Liver (tissue), 9 donors: Measurements from ENCODE around the gene OR10P1. TPM values are rescaled to one million over a fixed set of nuclear protein-coding genes. Genes with fewer than 3 reads are reported as not detected.

Experiments
- DNase-seq: peaks from one replicate; pipeline ENCODE4 v3.0.0-alpha.2; 2017; ENCODE audit warnings: low spot score
- H3K27ac ChIP-seq, 2 donors: one replicate each; pipeline ENCODE4 v1.7.0; 2013; ENCODE audit warnings: inconsistent platforms in 2 of 2, low read length in 2 of 2, control low read depth in 1 of 2, low read depth in 1 of 2, mild to moderate bottlenecking in 1 of 2
- H3K27me3 ChIP-seq, 4 donors: one replicate each; pipeline versions ENCODE4 v1.6.1 to v1.7.0; 2013; ENCODE audit warnings: low read length in 3 of 4, inconsistent platforms in 1 of 4, mild to moderate bottlenecking in 1 of 4, moderate library complexity in 1 of 4; ENCODE audit not compliant: control insufficient read depth in 4 of 4, insufficient read depth in 4 of 4
- H3K36me3 ChIP-seq, 4 donors: one replicate each; pipeline versions ENCODE4 v1.6.1 to v1.7.0; 2013; ENCODE audit warnings: low read length in 3 of 4, mild to moderate bottlenecking in 3 of 4, low read depth in 1 of 4, moderate library complexity in 1 of 4; ENCODE audit not compliant: control insufficient read depth in 4 of 4, insufficient read depth in 3 of 4
- H3K4me1 ChIP-seq, 4 donors: one replicate each; pipeline versions ENCODE4 v1.6.1 to v1.7.0; 2013; ENCODE audit warnings: low read length in 3 of 4, mild to moderate bottlenecking in 3 of 4, moderate library complexity in 1 of 4; ENCODE audit not compliant: control insufficient read depth in 4 of 4, insufficient read depth in 4 of 4
- H3K4me3 ChIP-seq, 3 donors: one replicate each; pipeline versions ENCODE4 v1.6.1 to v1.7.0; 2013; ENCODE audit warnings: low read length in 3 of 3, control low read depth in 1 of 3, low read depth in 1 of 3, mild to moderate bottlenecking in 1 of 3
- H3K9ac ChIP-seq, 2 donors: one replicate each; pipeline ENCODE4 v1.7.0; 2013; ENCODE audit warnings: low read length in 2 of 2, mild to moderate bottlenecking in 2 of 2, moderate library complexity in 2 of 2, control low read depth in 1 of 2, low read depth in 1 of 2
- H3K9me3 ChIP-seq, 4 donors: one replicate each; pipeline versions ENCODE4 v1.6.1 to v1.7.0; 2013; ENCODE audit warnings: low read length in 3 of 4; ENCODE audit not compliant: control insufficient read depth in 4 of 4
- ATF3 ChIP-seq: IDR thresholded peaks from 2 replicates; pipeline ENCODE4 v1.6.1; 2016; ENCODE audit warnings: antibody characterized with exemption
- EGR1 ChIP-seq, 2 donors: IDR thresholded peaks; 2 replicates each; pipeline ENCODE4 v1.6.1; 2016 to 2018; ENCODE audit warnings: antibody characterized with exemption in 2 of 2, low read depth in 2 of 2
- FOXA2 ChIP-seq: IDR thresholded peaks from 2 replicates; pipeline ENCODE4 v1.6.1; 2016; ENCODE audit warnings: antibody characterized with exemption
- GABPA ChIP-seq, 2 donors: IDR thresholded peaks in 1 of 2; conservative IDR thresholded peaks in 1 of 2; 2 replicates each; pipeline ENCODE4 v1.6.1; 2016; ENCODE audit warnings: antibody characterized with exemption in 2 of 2, mild to moderate bottlenecking in 1 of 2, moderate library complexity in 1 of 2
- HNF4A ChIP-seq, 2 donors: conservative IDR thresholded peaks; 2 replicates each; pipeline ENCODE4 v1.6.1; 2016; ENCODE audit warnings: antibody characterized with exemption in 2 of 2, mild to moderate bottlenecking in 2 of 2
- HNF4G ChIP-seq: IDR thresholded peaks from 2 replicates; pipeline ENCODE4 v1.6.1; 2016; ENCODE audit warnings: antibody characterized with exemption
- JUND ChIP-seq, 2 donors: IDR thresholded peaks; 2 replicates each; pipeline ENCODE4 v1.6.1; 2016; ENCODE audit warnings: antibody characterized with exemption in 2 of 2
- MAX ChIP-seq: IDR thresholded peaks from 2 replicates; pipeline ENCODE4 v1.6.1; 2016; ENCODE audit warnings: antibody characterized with exemption
- NR2F2 ChIP-seq: IDR thresholded peaks from 2 replicates; pipeline ENCODE4 v1.6.1; 2016; ENCODE audit warnings: antibody characterized with exemption
- RAD21 ChIP-seq, 2 donors: IDR thresholded peaks; 2 replicates each; pipeline ENCODE4 v1.6.1; 2016; ENCODE audit warnings: antibody characterized with exemption in 2 of 2, mild to moderate bottlenecking in 2 of 2
- RXRA ChIP-seq, 2 donors: IDR thresholded peaks; 2 replicates each; pipeline ENCODE4 v1.6.1; 2017 to 2018; ENCODE audit warnings: antibody characterized with exemption in 2 of 2, mild to moderate bottlenecking in 1 of 2
- SP1 ChIP-seq: IDR thresholded peaks from 2 replicates; pipeline ENCODE4 v1.6.1; 2018; ENCODE audit warnings: antibody characterized with exemption, mild to moderate bottlenecking
- TAF1 ChIP-seq: conservative IDR thresholded peaks from 2 replicates; pipeline ENCODE4 v1.6.1; 2016; ENCODE audit warnings: antibody characterized with exemption, mild to moderate bottlenecking
- YY1 ChIP-seq: IDR thresholded peaks from 2 replicates; pipeline ENCODE4 v1.6.1; 2016; ENCODE audit warnings: antibody characterized with exemption, mild to moderate bottlenecking
- ZBTB33 ChIP-seq: IDR thresholded peaks from 2 replicates; pipeline ENCODE4 v1.6.1; 2016; ENCODE audit warnings: antibody characterized with exemption
- WGBS: extraction: QIAGEN DNeasy Blood & Tissue Kit; methylation state at CpG from one replicate; pipeline ENCODE4 v1.1.7; 2013; 5-methylcytosine and 5-hydroxymethylcytosine counted together
- polyA plus RNA-seq, 2 donors: library from polyadenylated mRNA; stranded (reverse) in 1 of 2; unstranded in 1 of 2; fragments of 200-250 nt in 1 of 2; fragments of >200 nt in 1 of 2; fragmentation: Nextera tagmentation in 1 of 2; extraction: Ambion mirVana in 1 of 2; gene quantifications; one replicate each; pipeline versions ENCODE4 v1.2.1 to v1.2.3, GENCODE V29; 2013 to 2015
- total RNA-seq, 2 donors: library from RNA; depleted of rRNA; stranded (reverse); fragments of >200 nt; gene quantifications; one replicate each; pipeline ENCODE4 v1.2.3, GENCODE V29; 2014
- TF ChIP-seq, protein P1 (sequence below): fragments of 150-350 bp; IDR thresholded peaks from 2 replicates; pipeline ENCODE4 v1.5.1; 2017; ENCODE audit warnings: improper control_type of control experiment, low read depth, low read length; ENCODE audit not compliant: missing input control
- TF ChIP-seq, protein P2 (sequence below): IDR thresholded peaks from 2 replicates; pipeline ENCODE4 v1.6.1; 2016; ENCODE audit warnings: antibody characterized with exemption, mild to moderate bottlenecking
- donor health status: healthy.
- donor health status: healthy.
- donor health status: healthy.
- donor health status: healthy.
- donor health status: healthy.

Gene OR10P1
- total and polyA plus RNA-seq, 4 donors, result not detected

- DNase-seq, result no peak
- TF ChIP-seq FOXA2, result no peak
- TF ChIP-seq NR2F2, result no peak
- no peak for TF ChIP-seq JUND (IDR thresholded peaks at IDR 0.05)
- TF ChIP-seq HNF4A (conservative IDR thresholded peaks at IDR 0.05), result no peak
- no peak for TF ChIP-seq ATF3
- TF ChIP-seq GABPA (IDR thresholded peaks at IDR 0.05 in 1 of 2, conservative IDR thresholded peaks at IDR 0.05 in 1 of 2), result no peak
- no peak for TF ChIP-seq ZBTB33
- no peak for TF ChIP-seq RXRA (IDR thresholded peaks at IDR 0.05)
- TF ChIP-seq EGR1 (IDR thresholded peaks at IDR 0.05; ENCODE audit: low read depth in 2 of 2), result no peak
- TF ChIP-seq YY1, result no peak
- peak; percentile 70 to 73 for TF ChIP-seq RAD21 (IDR thresholded peaks at IDR 0.05)
- TF ChIP-seq, protein P1, sequence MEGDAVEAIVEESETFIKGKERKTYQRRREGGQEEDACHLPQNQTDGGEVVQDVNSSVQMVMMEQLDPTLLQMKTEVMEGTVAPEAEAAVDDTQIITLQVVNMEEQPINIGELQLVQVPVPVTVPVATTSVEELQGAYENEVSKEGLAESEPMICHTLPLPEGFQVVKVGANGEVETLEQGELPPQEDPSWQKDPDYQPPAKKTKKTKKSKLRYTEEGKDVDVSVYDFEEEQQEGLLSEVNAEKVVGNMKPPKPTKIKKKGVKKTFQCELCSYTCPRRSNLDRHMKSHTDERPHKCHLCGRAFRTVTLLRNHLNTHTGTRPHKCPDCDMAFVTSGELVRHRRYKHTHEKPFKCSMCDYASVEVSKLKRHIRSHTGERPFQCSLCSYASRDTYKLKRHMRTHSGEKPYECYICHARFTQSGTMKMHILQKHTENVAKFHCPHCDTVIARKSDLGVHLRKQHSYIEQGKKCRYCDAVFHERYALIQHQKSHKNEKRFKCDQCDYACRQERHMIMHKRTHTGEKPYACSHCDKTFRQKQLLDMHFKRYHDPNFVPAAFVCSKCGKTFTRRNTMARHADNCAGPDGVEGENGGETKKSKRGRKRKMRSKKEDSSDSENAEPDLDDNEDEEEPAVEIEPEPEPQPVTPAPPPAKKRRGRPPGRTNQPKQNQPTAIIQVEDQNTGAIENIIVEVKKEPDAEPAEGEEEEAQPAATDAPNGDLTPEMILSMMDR, result peak; percentile 45
- Histone ChIP-seq H3K9ac (no peak overlapping the region), H3K27ac (no peak overlapping the region), H3K4me1 (peaks cover 0 to 21% (median 11%) of the 10 kb centered on the region in 4 donors), H3K36me3 (no peaks in the 10 kb centered on the region), H3K27me3 (no peaks in the 10 kb centered on the region), H3K4me3 (no peak overlapping the region), H3K9me3 (no peaks in the 10 kb centered on the region)
- 74% methylated on average over 9 of the region's 9 CpGs for WGBS
Measured at GRCh38 chr12:55659486-55660385, 23.0 kb downstream of the OR10P1 start.

- H3K9me3 ChIP-seq, result no peaks in the 10 kb centered on the region
- H3K9ac ChIP-seq, result no peak overlapping the region
- WGBS, result 67% methylated on average over 1 of the region's 1 CpG
- peaks cover 0 to 9% (median 3%) of the 10 kb centered on the region in 4 donors for H3K4me1 ChIP-seq
- no peak overlapping the region for H3K4me3 ChIP-seq
- no peaks in the 10 kb centered on the region for H3K27me3 ChIP-seq
- H3K36me3 ChIP-seq, result no peaks in the 10 kb centered on the region
- DNase-seq, result no peak
- H3K27ac ChIP-seq, result no peak overlapping the region
- TF ChIP-seq ZBTB33, result no peak
- TF ChIP-seq, protein P1, result no peak
- no peak for TF ChIP-seq EGR1 (IDR thresholded peaks at IDR 0.05; ENCODE audit: low read depth in 2 of 2)
- no peak for TF ChIP-seq FOXA2
- no peak for TF ChIP-seq JUND (IDR thresholded peaks at IDR 0.05)
- no peak for TF ChIP-seq RAD21 (IDR thresholded peaks at IDR 0.05)
- no peak for TF ChIP-seq SP1
- TF ChIP-seq NR2F2, result no peak
- no peak for TF ChIP-seq TAF1
- TF ChIP-seq MAX, result no peak
- no peak for TF ChIP-seq HNF4G
- TF ChIP-seq, protein P2, sequence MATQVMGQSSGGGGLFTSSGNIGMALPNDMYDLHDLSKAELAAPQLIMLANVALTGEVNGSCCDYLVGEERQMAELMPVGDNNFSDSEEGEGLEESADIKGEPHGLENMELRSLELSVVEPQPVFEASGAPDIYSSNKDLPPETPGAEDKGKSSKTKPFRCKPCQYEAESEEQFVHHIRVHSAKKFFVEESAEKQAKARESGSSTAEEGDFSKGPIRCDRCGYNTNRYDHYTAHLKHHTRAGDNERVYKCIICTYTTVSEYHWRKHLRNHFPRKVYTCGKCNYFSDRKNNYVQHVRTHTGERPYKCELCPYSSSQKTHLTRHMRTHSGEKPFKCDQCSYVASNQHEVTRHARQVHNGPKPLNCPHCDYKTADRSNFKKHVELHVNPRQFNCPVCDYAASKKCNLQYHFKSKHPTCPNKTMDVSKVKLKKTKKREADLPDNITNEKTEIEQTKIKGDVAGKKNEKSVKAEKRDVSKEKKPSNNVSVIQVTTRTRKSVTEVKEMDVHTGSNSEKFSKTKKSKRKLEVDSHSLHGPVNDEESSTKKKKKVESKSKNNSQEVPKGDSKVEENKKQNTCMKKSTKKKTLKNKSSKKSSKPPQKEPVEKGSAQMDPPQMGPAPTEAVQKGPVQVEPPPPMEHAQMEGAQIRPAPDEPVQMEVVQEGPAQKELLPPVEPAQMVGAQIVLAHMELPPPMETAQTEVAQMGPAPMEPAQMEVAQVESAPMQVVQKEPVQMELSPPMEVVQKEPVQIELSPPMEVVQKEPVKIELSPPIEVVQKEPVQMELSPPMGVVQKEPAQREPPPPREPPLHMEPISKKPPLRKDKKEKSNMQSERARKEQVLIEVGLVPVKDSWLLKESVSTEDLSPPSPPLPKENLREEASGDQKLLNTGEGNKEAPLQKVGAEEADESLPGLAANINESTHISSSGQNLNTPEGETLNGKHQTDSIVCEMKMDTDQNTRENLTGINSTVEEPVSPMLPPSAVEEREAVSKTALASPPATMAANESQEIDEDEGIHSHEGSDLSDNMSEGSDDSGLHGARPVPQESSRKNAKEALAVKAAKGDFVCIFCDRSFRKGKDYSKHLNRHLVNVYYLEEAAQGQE, result no peak
- no peak for TF ChIP-seq RXRA (IDR thresholded peaks at IDR 0.05)
- no peak for TF ChIP-seq ATF3
Measured at GRCh38 chr12:55663391-55663790, 26.7 kb downstream of the OR10P1 start.
